Stimulated activated CD4-positive, alpha-beta T cell treated with anti-CD3 and anti-CD28 coated beads, Interleukin-2, amount 100 ng/mL, for 24 hours (primary cell): ENCODE results near the gene TCFL5.

Source experiments
- DNase-seq, 2 donors: peaks; one replicate each; pipeline ENCODE4 v3.0.0-alpha.2; 2020

TCFL5 gene

DNA sequence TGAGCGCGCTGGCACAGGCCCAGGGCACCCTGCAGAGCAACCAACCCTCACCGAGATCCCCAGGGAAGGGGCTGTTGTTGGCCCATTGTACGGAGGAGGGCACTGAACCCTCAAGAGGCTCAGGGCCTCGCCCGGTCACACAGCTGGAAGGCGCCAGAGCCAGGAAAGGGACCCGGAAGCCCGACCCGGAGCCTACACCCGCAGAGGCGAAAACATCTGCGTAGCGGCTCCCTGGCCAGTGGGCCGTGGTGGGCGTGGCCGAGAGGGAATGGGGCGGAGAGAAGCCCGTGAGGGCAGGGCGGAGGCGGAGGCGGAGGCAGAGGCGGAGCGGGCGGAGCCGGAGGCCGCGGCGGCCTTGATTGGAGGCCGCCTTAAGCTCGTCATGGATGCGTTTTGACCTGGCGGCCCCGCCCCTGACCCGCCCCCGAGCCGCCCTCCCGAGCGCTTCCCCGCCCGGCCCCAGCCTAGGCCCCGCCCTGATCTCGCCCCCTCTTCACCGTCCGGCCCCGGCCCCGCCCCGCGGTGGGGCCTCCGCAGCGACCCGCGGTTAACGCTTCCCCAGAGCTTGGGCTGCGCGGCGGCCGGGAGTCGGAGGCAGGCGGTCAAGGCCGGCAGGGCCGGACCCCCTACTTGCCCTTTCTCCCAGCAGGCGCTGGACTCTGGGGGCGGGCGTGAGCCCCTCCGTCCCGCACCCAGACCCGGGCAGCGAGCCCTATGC lies 67.5 kb downstream of the TCFL5 start:
- DNase-seq = peak; percentile 94 to 96

DNA sequence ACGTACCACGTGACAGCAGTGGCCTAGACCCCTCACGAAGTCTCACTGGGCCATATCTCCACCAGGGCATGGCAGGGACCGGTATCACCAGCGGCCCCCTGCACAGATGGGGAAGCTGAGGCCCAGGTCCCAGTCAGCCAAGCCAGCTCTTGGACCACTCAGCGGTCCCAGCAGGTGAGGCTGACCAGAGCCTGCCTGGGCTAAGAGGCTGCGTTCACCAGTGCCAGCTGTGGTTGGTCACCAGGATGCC lies 67.9 kb downstream of the TCFL5 start:
- no peak for DNase-seq

DNA sequence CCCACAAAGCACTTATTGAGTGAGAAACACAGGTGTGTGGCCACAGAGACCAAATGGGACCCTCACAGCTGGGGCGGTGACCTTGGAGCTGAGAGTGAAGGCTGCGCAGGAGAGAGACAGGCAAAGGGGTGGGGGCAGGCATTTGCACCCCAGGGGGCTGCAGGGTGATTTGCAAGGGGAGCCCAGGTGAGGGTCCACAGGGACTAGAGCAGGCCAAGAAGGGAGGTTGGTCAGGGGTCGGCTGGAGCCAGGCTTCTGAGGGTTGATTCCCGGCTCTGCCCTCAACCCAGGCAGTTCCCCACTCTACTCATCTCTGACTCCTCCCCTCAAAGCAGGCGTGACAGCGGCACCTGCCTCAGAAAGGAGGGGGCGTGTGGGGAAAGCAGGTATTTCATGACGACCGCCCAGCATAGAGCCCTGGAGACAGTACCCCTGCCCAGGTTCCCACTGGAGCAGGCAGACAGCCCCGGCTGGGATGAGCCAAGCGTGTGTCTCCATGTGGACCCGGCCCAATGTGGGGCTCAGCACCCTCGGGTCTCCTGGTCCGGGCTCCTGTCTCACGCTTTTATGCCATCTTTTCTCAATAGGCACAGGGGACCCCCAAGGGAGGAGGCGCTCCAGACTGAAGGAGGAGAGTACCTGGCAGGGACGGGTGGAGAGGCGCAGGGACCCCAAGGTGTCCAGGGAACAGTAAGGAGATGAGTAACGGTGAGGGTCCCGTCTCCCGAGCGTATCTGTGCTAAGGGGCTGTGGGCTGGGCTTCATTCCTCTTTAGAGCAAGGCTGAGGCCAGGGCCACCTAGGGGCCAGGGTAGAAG lies 68.5 kb downstream of the TCFL5 start:
- peak in 1 of 2 donors; percentile 18 for DNase-seq

DNA sequence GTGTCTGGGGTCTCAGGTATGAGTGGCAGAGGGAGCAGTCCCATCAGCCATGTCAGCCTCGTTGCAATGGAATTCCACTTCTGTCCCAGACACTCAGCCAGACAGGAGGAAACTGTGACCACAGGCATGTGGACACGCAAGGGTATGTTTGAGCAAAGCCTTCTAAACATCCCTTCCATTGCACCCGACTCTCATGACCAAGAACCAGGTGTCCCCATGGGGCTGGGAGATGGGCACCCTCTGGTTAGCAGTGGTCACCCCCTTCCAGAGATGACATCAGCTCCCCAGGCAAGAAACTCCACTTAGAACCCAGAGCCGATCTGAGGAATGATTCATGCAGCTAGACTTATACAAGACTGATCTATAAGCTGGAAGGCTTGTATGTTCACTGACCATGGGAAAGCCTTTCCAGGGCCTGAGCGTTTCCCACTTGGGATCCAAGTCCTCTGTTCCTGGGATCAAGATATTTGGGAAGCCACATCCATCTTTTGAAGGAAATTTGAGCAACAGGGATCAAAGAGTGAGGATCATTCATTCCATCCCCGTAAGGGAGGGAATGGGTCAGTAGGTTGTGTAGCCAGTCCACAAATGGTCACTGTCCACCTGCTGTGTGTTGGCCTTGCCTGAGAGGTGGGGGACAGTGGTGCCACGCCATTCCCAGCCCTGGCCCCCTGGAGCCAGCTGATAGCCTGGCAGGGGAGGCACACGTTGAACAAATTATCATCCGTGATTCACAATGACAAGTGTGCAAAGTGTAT lies 69.3 kb downstream of the TCFL5 start:
- DNase-seq = peak in 1 of 2 donors; percentile 16

DNA sequence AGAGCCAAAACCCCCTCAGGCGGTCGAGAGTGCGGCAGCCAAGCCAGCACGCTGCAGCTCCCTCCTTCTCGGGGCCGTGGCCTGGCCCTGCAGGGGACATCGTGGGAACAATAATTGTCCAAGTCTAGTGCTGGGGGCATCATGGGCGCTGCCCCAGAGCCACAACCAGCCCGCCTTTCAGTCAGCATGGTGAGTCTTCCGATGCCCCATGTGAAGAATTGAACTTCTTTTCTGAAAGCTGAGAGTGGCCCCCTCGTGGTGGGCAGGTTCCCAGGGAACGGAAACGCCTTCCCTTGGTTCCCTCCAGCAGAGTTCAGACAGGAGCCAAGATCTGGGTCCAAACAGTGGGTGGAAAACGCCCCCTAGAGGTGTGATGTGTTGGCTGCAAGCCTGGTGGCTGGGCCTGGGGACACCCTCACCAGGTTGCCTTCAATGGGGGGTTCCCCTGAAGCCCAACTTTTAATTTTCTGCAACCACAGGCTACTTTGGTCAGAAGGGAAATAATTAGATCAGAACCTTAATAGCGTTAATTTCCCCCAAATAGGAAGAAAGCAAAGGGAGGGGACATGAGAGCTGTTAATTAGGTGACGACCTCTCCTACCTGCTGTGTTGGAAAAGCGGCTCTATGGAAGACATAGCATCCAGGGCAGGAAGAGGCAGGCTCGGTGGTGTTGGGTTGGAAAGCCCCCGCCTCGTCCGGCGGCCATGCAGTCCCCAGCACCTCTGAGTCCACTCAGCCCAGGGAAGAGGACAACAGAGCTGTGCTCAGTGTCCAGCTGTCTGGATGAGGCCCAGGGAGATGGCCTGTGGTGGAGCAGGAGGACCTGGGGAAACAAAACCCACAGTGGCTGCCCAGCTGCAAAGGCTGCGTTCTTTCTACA lies 70.1 kb downstream of the TCFL5 start:
- peak; percentile 78 to 79 for DNase-seq
